ENCODE measurements around the gene SLC35F3.

GRCh38 chr1:234175363-234175762, 270.9 kb downstream of the SLC35F3 start:
- TF ChIP-seq, protein P1, sequence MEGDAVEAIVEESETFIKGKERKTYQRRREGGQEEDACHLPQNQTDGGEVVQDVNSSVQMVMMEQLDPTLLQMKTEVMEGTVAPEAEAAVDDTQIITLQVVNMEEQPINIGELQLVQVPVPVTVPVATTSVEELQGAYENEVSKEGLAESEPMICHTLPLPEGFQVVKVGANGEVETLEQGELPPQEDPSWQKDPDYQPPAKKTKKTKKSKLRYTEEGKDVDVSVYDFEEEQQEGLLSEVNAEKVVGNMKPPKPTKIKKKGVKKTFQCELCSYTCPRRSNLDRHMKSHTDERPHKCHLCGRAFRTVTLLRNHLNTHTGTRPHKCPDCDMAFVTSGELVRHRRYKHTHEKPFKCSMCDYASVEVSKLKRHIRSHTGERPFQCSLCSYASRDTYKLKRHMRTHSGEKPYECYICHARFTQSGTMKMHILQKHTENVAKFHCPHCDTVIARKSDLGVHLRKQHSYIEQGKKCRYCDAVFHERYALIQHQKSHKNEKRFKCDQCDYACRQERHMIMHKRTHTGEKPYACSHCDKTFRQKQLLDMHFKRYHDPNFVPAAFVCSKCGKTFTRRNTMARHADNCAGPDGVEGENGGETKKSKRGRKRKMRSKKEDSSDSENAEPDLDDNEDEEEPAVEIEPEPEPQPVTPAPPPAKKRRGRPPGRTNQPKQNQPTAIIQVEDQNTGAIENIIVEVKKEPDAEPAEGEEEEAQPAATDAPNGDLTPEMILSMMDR (optimal IDR thresholded peaks at IDR 0.05 in 1 of 3, IDR thresholded peaks at IDR 0.05 in 1 of 3, conservative IDR thresholded peaks at IDR 0.05 in 1 of 3; ENCODE audit: extremely low read depth in 1 of 3, insufficient read depth in 2 of 3, low read length in 3 of 3) = no peak
- TF ChIP-seq EZH2 (IDR thresholded peaks at IDR 0.05; ENCODE audit: low read length) = no peak
